SK-N-SH (cell line): ENCODE measurements around the gene PKD2L1.

Source experiments
- ELF1 ChIP-seq: IDR thresholded peaks from 2 replicates; pipeline ENCODE4 v1.4.0; 2012
- EP300 ChIP-seq, 2 experiments: IDR thresholded peaks; 2 replicates each; pipeline versions ENCODE4 v1.4.0 to v1.6.1; 2012; ENCODE audit warnings: borderline replicate concordance in 1 of 2, low read depth in 1 of 2, low read length in 1 of 2
- FOSL2 ChIP-seq: IDR thresholded peaks from 2 replicates; pipeline ENCODE4 v1.4.0; 2012; ENCODE audit warnings: low read depth, mild to moderate bottlenecking, moderate library complexity, borderline replicate concordance
- FOXJ3 ChIP-seq: sonication (generic); formaldehyde crosslinking; IDR thresholded peaks from 2 replicates; pipeline ENCODE4 v1.5.1; 2020; ENCODE audit warnings: mild to moderate bottlenecking, missing genetic modification reagents
- FOXM1 ChIP-seq: IDR thresholded peaks from 2 replicates; pipeline ENCODE4 v1.4.0; 2012; ENCODE audit warnings: low read depth, mild to moderate bottlenecking
- GABPA ChIP-seq: IDR thresholded peaks from 2 replicates; pipeline ENCODE4 v1.4.0; 2012; ENCODE audit warnings: low read depth, mild to moderate bottlenecking
- MAX ChIP-seq: IDR thresholded peaks from 2 replicates; pipeline ENCODE4 v1.4.0; 2012; ENCODE audit warnings: low read depth
- POLR2AphosphoS5 ChIP-seq: IDR thresholded peaks from 2 replicates; pipeline ENCODE4 v1.6.1; 2012; ENCODE audit warnings: low read depth, low read length
- RAD21 ChIP-seq: IDR thresholded peaks from 2 replicates; pipeline ENCODE4 v1.6.1; 2012; ENCODE audit warnings: mild to moderate bottlenecking, low read length
- RXRA ChIP-seq: IDR thresholded peaks from 2 replicates; pipeline ENCODE4 v1.4.0; 2012; ENCODE audit warnings: low read depth, mild to moderate bottlenecking, borderline replicate concordance
- USF2 ChIP-seq: fragments of 150-350 bp; IDR thresholded peaks from 2 replicates; pipeline ENCODE4 v1.6.1; 2017; ENCODE audit warnings: antibody characterized with exemption, low read length, low read depth, borderline replicate concordance
- TF ChIP-seq, protein P1 (sequence below): fragments of 200-600 bp; sonication (generic); IDR thresholded peaks from 2 replicates; pipeline ENCODE4 v1.6.1; 2017; ENCODE audit warnings: antibody characterized with exemption, mild to moderate bottlenecking, moderate library complexity

DNA sequence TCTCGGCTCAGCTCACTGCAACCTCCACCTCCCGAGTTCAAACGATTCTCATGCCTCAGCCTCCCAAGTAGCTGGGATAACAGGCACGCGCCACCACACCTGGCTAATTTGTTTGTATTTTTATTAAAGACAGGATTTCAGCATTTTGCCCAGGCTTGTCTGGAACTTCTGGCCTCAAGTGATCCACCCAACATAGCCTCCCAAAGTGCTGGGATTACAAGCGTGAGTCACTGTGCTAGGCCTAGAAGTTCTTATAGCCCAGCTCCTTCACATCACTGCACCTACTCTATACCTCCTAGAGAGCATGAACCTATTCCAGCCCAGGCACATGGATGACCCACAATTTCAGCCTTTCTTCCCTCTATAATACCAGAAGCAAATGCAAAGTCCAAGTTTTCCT, 42.3 kb downstream of the PKD2L1 start:
- TF ChIP-seq FOXM1 (no peak), POLR2AphosphoS5 (no peak), ELF1 (no peak), EP300 (IDR thresholded peaks at IDR 0.05; ENCODE audit: borderline replicate concordance in 1 of 2, low read depth in 1 of 2, low read length in 1 of 2) (no peak), RAD21 (no peak), MAX (no peak), GABPA (no peak), FOSL2 (no peak), USF2 (no peak), FOXJ3 (CRISPR knock-in tag) (no peak), RXRA (no peak)
- TF ChIP-seq, protein P1, sequence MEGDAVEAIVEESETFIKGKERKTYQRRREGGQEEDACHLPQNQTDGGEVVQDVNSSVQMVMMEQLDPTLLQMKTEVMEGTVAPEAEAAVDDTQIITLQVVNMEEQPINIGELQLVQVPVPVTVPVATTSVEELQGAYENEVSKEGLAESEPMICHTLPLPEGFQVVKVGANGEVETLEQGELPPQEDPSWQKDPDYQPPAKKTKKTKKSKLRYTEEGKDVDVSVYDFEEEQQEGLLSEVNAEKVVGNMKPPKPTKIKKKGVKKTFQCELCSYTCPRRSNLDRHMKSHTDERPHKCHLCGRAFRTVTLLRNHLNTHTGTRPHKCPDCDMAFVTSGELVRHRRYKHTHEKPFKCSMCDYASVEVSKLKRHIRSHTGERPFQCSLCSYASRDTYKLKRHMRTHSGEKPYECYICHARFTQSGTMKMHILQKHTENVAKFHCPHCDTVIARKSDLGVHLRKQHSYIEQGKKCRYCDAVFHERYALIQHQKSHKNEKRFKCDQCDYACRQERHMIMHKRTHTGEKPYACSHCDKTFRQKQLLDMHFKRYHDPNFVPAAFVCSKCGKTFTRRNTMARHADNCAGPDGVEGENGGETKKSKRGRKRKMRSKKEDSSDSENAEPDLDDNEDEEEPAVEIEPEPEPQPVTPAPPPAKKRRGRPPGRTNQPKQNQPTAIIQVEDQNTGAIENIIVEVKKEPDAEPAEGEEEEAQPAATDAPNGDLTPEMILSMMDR: no peak
